ENCODE results near the gene SLC25A34.

Gene SLC25A34

DNA sequence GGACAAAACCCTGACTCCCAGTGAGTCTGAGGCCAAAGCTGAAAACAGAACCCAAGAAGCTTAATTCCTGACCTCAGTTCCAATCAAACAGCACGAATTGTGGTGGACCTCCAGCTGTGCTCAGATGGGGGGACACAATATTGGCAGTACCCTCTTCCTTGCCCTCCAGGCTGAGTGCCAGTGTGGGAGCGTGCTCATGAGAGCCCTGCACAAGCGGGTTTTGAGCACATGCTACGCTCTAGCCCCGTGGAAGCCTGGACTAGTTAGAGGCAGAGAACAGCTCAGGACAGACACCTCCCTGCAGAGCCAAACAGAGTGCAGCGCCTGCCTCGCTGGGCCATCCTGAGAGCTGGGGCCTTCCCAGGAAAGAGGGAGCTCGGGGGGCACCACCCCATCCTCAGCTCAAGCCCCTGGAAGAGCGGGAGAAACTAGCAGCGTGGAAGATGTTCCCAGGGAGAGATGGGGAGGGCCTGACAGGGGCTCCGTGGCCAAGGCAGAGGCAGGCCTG, 2.8 kb upstream of the SLC25A34 start:
- DNase-seq (ENCODE audit: low read depth): no peak

DNA sequence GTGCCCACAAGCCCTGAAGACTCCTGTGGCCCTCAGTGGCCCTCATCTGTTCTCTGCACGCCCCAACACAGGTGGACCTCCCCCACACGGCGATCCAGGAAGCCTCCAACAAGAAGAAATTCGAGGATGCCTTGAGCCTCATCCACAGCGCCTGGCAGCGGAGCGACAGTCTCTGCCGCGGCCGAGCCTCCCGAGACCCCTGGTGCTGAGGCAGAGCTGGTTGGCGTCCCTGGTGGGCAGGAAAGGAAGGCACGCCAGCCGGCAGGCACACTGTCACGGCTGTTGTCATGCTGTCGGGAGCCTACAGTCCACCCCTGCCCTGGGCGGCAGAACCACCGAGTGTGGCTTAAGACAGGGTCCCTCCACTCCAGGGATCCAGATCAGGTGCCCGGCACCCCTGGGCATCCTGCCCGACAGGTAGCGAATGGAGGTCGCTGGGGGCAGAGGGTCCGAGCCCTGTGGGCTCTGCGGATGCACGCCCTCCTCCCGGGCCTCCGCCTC, 2.3 kb upstream of the SLC25A34 start:
- DNase-seq (ENCODE audit: low read depth): no peak

DNA sequence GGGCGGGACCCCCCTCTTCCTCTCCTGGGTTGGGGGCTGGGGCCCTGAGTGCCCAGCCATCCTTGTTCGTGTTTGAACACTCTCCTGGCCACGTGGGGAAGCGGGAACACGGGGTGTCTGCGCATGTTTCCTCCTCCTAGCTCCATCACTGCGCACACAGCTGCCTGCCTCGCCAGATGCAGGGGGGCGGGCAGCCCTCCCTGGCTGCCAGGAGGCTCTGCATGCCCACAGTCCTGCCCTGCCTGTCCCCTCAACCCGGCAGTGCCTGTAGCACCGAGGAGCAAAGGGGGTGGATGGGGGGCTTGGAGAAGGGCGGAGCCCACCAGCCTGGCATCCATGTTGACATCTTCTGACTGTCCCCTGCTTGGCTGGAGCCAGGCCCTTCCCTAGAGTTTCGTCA, 1.8 kb upstream of the SLC25A34 start:
- DNase-seq (ENCODE audit: low read depth): no peak

DNA sequence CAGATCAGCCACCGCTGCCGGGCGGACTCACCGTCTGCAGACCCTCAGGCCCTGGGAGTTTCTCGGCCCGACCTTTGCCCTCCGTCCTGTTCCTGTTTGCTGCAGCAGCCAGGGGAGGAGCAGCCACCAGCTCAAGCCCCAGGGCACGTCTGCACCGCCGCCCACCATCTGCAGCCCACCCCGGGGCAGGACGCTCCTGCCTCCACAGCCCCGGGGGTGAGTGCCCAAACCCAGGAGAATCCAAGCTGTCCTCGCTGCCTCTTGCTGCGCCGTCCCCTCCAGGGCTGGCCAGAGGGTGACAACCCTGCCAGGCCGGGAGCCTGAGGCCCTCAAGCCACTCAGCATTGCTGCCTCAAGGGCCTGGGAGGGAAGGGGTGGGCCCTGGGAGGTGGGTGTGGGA, 1.2 kb upstream of the SLC25A34 start:
- DNase-seq (ENCODE audit: low read depth): no peak

DNA sequence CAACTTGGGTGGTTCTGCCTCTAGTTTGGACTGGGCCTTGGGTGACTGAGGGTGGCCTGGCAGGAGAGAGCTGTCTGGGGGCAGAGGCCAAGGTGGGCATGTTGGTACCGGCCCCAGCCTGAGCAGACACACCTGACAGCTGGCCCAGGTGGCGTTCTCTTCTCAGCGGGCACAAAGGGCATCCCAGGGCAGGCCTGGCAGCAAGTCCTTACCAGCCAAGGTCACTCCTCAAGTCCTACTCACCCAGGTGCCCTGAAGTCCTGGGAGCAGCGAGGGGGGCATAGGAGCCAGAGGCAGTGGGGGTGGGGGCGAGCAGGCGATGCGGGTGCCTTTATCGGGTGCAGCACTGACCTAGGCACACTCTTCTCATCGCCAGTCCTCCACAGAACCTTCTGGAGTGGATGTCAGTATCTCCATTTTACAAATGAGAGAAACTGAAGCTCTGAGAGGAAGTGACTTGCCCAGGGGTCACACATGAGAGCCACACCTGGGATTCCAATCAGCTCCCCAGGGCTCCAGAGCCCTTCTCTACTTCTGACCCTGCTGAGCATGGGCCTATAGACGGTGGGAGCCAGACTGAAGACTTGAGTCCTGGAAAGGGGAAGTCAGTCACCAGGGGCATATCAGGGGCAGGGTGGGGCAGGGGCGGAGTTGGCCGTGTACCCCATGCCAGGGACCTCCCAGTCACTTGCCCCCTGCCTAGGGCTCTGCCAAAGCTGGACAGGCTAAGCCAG, 587 bp upstream of the SLC25A34 start:
- no peak for DNase-seq (ENCODE audit: low read depth)

DNA sequence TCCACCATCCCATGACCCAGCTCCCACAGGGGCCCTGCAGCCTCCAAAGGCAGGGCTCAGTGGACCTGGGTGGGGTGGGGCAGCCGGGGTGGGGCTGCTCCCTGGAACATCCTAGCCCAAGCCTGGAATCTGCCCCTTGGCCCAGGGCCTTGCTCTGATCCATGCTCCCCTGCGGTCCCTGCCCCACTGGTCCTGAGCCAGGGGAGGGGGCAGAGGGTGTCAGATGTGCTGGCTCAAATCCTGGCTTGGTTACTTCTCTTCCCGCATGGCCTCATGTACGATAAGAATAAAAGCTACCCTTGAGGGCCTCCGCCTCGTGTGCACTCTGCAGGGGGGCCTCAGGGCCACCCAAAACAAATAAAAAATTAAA, 819 bp downstream of the SLC25A34 start:
- DNase-seq (ENCODE audit: low read depth): no peak

DNA sequence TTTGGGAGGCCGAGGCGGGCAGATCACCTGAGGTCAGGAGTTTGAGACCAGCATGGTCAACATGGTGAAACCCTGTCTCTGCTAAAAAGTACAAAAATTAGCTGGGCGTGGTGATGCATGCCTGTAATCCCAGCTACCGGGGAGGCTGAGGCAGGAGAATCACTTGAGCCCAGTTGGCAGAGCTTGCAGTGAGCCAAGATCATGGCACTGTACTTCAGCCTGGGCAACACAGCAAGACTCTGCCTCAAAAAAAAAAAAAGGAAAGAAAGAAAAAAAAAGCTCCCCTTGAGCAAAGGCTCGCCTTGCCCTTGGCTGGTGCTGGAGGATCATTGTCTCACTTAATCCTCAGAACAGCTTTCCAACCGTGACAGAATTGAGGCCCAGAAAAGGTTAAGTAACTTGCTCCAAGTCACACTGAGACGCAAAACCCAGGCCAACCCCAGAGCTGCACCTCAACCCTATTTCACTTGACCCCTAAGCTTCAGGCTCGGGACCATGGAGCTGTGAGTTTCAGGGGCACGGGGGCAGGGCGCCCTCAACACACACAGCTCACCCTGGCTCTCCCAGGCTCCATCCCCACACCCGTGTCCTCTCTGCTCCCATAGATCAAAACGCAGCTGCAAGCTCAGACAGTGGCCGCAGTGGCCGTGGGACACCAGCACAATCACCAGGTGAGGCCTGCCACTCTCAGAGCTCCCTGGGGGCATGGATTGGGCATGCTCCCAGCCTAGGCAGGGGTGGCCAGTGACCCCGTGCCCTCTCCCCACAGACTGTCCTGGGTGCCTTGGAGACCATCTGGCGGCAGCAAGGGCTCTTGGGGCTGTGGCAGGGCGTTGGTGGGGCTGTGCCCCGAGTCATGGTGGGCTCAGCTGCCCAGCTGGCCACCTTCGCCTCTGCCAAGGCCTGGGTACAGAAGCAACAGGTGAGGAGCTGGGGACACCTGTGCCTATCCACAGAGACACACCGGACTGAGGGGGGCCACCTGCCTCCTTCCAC, 1.6 kb downstream of the SLC25A34 start:
- DNase-seq (ENCODE audit: low read depth): no peak

DNA sequence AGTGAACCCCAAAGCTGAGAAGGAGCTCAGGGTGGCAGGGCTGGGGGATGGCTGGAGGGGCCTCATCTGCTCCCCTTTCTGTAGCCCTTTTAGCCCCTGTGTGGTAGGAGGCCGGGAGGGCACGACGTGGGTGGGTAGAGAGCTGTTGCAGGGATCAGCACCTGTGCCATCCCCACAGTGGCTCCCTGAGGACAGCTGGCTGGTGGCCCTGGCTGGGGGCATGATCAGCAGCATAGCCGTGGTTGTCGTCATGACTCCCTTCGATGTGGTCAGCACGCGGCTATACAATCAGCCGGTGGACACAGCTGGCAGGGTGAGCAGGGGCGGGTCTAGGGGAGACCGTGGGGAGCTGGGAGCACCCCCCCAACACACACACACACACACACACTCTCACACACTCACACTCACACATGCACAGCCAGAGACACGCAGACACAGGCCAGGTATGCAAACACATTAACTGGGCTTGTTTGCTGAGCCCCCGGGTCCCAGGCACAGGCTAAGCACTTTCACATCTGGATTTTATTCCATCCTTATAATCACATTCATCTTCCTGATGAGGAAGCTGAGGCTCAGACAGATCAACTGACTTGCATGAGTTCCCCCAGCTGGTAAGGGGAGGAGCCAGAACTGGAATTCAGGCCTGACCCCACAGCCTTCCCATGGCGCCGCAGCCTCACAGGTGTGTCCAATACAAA, 2.5 kb downstream of the SLC25A34 start:
- no peak for DNase-seq (ENCODE audit: low read depth)

DNA sequence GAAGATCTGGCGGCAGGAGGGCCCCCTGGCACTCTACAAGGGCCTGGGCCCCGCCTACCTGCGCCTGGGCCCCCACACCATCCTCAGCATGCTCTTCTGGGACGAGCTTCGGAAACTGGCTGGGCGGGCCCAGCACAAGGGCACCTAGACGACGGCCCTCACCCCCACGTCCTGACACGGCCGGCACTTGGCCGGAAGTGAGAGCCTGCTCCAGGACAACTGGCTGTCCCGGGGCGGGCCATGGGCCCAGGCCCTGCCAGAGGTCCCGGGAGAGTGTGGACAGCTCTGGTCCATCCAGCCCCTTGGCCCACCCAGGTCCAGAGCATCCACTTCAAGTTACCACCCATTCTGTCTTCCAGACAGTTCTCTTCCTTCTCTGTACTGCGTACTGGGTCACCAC, 3.2 kb downstream of the SLC25A34 start:
- DNase-seq (ENCODE audit: low read depth): no peak

DNA sequence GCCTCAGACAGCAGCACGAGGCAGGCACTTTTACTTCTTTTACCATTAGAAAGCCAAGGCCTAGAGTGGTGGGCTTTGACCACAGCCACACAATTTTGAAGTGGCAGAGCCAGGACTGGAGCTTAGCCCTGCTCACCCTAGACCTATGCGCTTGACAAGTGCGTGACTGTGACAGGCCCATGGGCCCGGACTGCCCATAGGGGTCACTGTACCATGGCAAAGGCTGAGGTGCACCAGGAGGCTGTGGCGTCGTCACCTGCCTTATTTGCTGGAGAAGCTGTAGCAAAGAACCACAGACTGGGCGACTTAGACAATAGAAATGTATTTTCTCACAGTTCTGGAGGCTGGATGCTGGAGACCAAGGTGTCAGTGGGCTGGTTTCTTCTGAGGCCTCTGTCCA, 3.7 kb downstream of the SLC25A34 start:
- DNase-seq (ENCODE audit: low read depth): no peak

DNA sequence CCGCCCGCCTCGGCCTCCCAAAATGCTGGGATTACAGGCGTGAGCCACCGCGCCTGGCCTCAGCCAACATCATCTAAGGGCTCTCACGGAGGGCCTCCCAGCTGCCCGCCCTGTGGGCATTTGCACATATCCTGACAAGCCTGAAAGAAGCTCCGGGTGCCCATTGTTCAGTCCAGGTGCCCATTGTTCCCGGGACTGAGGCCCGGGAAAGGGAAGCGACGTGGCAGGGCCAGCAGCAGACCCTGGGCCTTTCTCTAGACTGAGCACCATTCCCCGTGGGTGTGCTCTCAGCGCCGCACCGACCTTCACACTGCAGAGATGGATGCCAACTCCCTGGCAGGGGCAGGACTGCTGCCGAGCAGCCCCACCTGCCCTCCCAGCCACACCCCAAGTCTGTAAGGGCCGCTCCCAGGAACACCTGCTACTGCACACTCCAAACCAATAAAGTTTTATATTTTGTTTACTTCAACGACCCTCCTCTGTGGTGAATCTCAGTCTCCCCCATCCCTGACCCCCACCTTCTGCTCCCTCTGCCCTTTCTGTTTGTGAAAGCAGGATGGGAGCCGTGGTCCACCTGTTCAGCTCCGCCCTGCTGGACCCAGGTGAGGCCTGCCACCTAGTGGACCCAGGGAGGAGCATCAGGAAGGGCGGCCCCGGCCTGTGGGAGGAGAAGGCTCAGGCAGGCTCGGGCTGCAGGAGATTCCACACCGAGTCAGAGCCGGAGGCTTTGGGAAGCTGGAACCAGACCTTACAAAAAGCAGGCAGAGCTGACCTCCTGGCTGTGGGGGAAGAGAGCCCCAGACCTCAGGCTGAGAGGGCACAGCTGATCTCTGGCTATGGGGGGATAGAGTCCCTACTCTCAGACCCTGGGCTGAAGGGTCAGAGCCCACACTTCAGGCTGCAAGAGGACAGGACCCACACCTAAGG, 5.1 kb downstream of the SLC25A34 start:
- DNase-seq (ENCODE audit: low read depth): peak; percentile 47

DNA sequence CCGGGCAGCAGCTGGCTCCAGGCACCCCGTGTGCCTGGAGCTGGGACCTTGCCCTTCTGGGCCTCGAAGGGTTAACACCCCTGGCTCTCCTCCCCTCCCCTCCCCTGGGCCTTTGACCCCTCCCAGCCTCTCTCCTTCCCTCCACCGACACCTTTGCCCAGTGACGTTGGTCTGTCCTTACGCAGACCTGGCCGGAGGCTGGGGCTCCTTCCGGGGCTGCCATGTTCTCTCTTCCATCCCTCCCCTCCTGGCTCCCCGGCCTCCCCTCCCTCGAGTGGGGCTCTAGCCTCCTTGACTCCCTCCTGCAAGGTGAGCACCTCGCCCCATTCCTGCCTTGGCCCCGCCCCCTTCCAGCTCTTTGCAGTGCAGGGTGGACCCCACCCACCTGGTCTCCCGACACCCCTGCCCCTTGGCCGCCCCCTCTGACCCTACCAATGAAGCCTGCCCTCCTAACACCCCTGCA, 6.3 kb downstream of the SLC25A34 start, which contains the start of gene TMEM82:
TMEM82 (plus strand) TSS at position 161 of the 463 bp plus-strand sequence; CDS start at position 222, 61 bp downstream.
- DNase-seq (ENCODE audit: low read depth): no peak

DNA sequence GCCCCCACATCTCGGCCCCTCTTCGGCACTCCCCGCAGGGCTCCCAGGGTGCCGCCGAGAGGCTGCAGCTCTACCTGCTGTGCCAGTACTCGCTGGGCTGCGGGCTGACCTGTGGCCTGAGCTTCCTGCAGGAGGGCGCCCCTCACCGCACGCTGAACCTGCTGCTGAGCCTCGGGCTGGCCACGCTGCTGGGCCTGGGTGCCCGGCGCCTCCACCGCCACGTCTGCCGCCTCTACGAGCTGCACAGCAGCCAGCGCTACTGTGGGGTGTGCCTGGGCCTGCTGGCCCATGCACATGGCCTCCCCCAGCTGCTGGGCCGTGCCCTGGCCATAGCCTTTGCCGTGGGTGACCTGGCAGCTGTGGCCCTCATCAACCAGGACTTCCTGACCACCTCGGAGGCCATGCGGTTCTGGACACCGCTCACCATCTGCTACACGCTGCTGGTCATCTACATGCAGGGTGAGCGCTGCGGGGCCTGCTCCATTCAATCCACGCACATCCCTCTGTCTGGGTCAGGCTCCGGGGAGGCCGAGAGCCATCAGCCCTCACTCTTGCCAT, 8.1 kb downstream of the SLC25A34 start:
- no peak for DNase-seq (ENCODE audit: low read depth)

DNA sequence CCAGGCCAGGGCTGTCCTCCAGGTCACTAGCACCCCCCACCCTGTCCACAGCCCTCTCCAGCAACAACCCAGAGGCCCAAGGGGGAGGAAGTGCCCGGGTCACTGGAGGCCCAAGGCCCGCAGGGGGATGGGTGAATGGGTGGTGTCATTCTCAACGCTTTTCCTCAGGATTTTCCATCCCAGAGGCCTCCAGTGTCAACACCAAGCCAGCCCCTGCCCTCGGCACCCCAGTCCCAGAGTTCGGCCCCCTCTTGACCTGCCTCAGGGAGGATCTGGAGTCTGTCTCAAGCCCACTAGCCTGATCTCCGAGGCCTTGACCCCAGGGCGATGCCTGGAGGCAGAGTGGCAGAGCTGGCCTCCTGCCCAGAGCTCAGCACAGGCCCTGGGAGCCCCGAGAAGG, 11.3 kb downstream of the SLC25A34 start:
- no peak for DNase-seq (ENCODE audit: low read depth)

DNA sequence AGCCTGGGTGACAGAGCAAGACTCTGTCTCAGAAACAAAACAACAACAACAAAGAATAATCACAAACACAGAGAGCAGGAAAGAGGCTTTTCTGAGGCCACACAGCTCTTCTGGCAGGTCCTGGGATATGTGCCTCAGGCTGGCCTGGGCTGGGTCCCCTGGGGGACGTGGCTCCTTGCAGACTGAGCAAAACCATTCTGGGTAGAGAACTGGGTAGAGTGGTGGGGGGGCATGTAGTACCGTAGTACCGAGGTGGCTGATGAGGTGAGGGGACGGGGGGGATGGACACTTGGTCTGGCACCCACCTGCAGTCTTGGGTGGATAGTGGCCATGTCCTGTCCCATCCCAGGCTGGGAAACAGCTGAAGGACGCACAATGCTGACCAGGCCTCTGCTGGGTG, 12.2 kb downstream of the SLC25A34 start:
- DNase-seq (ENCODE audit: low read depth): no peak

DNA sequence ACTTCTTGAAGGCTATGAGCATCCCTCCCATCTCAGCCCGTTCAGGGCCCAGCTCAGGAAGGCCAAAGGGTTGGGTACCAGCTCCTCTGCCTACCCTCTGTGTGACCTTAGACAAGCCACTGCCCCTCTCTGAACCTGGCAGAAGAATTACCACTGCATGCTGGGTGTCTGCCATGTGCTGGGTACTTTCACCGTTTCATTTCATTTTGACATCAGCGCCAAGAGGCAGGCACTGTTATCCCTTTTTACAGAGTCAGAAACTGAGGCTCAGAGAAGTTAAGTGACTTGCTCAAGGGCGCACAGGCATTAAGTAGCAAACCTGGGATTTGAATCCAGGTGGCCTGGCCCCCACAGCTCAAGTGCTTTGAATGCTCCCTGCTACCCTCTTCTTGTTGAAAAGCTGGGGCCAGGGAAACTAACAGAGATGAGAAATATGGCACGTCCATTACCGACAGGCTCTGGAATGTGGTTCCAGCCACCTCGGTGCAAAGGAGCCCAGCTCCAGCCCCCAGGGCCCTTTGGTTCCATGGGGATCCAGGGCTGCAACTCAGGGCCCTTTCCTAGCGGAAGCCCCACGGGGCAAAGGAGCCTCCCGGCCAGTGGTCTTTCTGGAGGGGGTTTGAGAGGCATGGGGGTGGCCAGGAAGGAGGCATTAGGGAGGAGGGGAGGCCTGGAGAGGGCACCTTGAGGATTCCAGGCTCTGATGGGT, 12.8 kb downstream of the SLC25A34 start:
- DNase-seq (ENCODE audit: low read depth): no peak

DNA sequence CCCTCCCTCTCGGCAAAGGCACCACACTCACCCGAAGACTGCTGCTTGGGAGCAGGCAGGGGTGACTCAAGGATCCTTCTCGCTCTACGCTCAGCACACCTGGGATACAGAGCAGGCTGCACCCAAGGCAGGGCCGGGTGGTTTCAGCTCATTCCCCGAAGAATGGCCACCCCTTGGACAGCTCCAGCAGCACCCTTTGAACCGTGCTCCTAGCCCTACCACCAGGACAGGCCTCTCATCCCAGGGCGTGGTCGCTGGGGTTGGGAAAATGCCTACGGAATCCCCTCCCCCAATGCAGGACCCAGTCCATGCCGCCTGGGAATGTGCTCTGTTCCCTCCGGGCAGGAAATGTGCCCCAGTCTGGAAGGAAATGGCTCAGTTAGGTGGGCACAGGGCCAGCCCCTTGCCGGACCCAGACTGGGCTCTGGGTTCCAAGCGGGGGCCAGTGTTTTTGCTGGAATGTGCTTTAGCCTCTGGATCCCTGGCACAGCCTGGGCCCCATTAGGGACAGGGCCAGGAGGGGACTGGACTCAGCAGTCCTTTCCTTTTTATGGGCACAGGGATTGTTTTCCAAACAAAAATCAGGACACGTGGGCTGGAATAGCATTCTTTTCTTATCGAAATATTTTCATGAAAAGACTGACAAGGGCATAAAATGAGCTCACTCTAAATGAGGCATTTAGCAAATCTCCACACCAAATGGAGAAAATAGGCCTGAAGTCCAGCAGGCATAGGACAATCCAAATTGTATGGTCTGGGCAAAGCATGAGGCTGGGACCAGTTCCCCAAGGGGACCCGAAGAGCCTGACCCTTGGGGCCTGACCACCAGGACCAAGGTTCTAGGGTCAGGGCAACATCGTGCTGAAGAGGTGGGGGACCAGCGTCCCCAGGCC, 13.6 kb downstream of the SLC25A34 start:
- no peak for DNase-seq (ENCODE audit: low read depth)

DNA sequence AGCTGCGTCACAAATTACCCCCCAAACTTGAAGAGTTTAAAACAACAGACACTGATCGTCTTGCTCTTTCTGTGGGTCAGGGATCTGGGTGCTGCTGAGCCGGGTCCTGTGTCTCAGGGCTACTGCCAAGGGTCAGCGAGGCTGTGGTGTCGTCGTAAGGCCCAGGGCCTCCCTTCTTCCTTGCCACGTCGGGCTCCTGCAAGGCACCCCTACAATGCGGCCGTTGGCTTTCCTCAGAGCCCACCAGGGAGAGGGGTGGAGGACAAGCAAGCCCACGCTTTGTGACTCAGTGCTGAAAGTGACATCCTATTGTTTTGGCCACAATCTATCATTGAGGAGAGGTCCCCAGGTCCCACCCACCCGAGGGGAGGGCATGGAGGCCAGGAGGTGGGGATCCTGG, 14.9 kb downstream of the SLC25A34 start:
- DNase-seq (ENCODE audit: low read depth): no peak

DNA sequence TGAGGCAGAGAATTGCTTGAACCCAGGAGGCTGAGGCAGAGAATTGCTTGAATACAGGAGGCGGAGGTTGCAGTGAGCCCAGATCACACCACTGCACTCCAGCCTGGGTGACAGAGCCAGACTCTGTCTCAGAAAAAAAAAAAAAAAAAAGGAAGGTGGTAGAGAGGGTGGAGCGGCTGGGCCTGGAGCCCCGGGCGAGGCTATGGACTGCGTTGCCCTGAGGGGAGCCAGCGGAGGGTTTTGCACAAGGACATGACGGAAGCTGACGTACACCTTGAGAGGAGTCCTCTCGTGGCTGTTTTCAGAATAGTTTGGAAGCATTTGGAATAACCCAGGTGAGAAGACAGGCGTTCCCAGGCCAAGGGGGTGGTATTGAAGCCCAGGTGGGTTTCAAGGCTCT, 15.7 kb downstream of the SLC25A34 start:
- DNase-seq (ENCODE audit: low read depth): no peak

All from activated T-helper 1 cell treated with Interleukin-2 at 50 U/mL for 16 hours (primary cell).